Measurements from ENCODE around the gene MAP7.
"Not testable (repeated sequence)": the region's sequence is repeated elsewhere in the genome, so short reads cannot be mapped to it uniquely, and the experiment has no call there.

Gene MAP7

GRCh38 chr6:136403110-136403980 lies 146.9 kb downstream of the MAP7 start:
- H3K4me3 ChIP-seq (ENCODE audit: low read length) = no peak overlapping the region
- H3K27me3 ChIP-seq (replicated peaks; ENCODE audit: insufficient read depth, low read length) = no peaks in the 10 kb centered on the region
- no peaks in the 10 kb centered on the region for H3F3A ChIP-seq (ENCODE audit: insufficient read depth, low read length)
- no peaks in the 10 kb centered on the region for H3K9me2 ChIP-seq (replicated peaks; ENCODE audit: insufficient read depth, low read length)
- H3K36me3 ChIP-seq (replicated peaks; ENCODE audit: insufficient read depth, low read length) = no peaks in the 10 kb centered on the region
- peaks cover 5% of the 10 kb centered on the region; the same call in 1 of the 2 replicates for H3K4me1 ChIP-seq (ENCODE audit: low read length)
- H2AFZ ChIP-seq (ENCODE audit: low read length) = no peak overlapping the region
- TF ChIP-seq EZH2 (optimal IDR thresholded peaks at IDR 0.05; ENCODE audit: low read depth, low read length) = no peak
- no peak overlapping the region for H3K27ac ChIP-seq (ENCODE audit: low read length)
- H3K79me2 ChIP-seq (ENCODE audit: low read length) = no peaks in the 10 kb centered on the region
- no peak overlapping the region for H3K4me2 ChIP-seq (ENCODE audit: low read depth, low read length)
- DNase-seq = no peak
- no peaks in the 10 kb centered on the region for H3K9me3 ChIP-seq (replicated peaks; ENCODE audit: insufficient read depth, low read length)
- H4K20me1 ChIP-seq (ENCODE audit: insufficient read depth, low read length) = no peaks in the 10 kb centered on the region
- H3K9ac ChIP-seq (ENCODE audit: low read length) = no peak overlapping the region

- Histone ChIP-seq H3K4me1 (ENCODE audit: low read length) (no peaks in the 10 kb centered on the region), H3K9me2 (replicated peaks; ENCODE audit: insufficient read depth, low read length) (no peaks in the 10 kb centered on the region), H2AFZ (ENCODE audit: low read length) (no peak overlapping the region), H3K27me3 (replicated peaks; ENCODE audit: insufficient read depth, low read length) (no peaks in the 10 kb centered on the region), H3K36me3 (replicated peaks; ENCODE audit: insufficient read depth, low read length) (no peaks in the 10 kb centered on the region), H3K4me3 (ENCODE audit: low read length) (no peak overlapping the region), H3K27ac (ENCODE audit: low read length) (no peak overlapping the region), H3K79me2 (ENCODE audit: low read length) (no peaks in the 10 kb centered on the region), H3K9me3 (replicated peaks; ENCODE audit: insufficient read depth, low read length) (no peaks in the 10 kb centered on the region), H3F3A (ENCODE audit: insufficient read depth, low read length) (no peaks in the 10 kb centered on the region), H3K9ac (ENCODE audit: low read length) (no peak overlapping the region), H4K20me1 (ENCODE audit: insufficient read depth, low read length) (no peaks in the 10 kb centered on the region), H3K4me2 (ENCODE audit: low read depth, low read length) (no peak overlapping the region)
- TF ChIP-seq EZH2phosphoT487 (IDR thresholded peaks at IDR 0.05; ENCODE audit: low read length) (no peak), EZH2 (optimal IDR thresholded peaks at IDR 0.05; ENCODE audit: low read depth, low read length) (no peak), CTCF (IDR thresholded peaks at IDR 0.05; ENCODE audit: low read length) (no peak)
- DNase-seq = no peak
Observed at GRCh38 chr6:136401749-136402148, 148.5 kb downstream of the MAP7 start.

- not testable (repeated sequence) for H3K27me3 ChIP-seq (replicated peaks; ENCODE audit: insufficient read depth, low read length); H4K20me1 ChIP-seq (ENCODE audit: insufficient read depth, low read length); H3K79me2 ChIP-seq (ENCODE audit: low read length); H3K4me2 ChIP-seq (ENCODE audit: low read depth, low read length); H3F3A ChIP-seq (ENCODE audit: insufficient read depth, low read length); H3K27ac ChIP-seq (ENCODE audit: low read length); H3K9me2 ChIP-seq (replicated peaks; ENCODE audit: insufficient read depth, low read length); DNase-seq; H2AFZ ChIP-seq (ENCODE audit: low read length); H3K9ac ChIP-seq (ENCODE audit: low read length); H3K4me3 ChIP-seq (ENCODE audit: low read length); H3K4me1 ChIP-seq (ENCODE audit: low read length); H3K9me3 ChIP-seq (replicated peaks; ENCODE audit: insufficient read depth, low read length); H3K36me3 ChIP-seq (replicated peaks; ENCODE audit: insufficient read depth, low read length)
Observed at GRCh38 chr6:136401236-136401635, 149.0 kb downstream of the MAP7 start.

GRCh38 chr6:136398453-136398852 lies 151.8 kb downstream of the MAP7 start:
- no peak overlapping the region for H3K9ac ChIP-seq (ENCODE audit: low read length)
- no peak for DNase-seq
- H3K9me3 ChIP-seq (replicated peaks; ENCODE audit: insufficient read depth, low read length) = no peaks in the 10 kb centered on the region
- no peaks in the 10 kb centered on the region for H3K27me3 ChIP-seq (replicated peaks; ENCODE audit: insufficient read depth, low read length)
- H3K79me2 ChIP-seq (ENCODE audit: low read length) = no peaks in the 10 kb centered on the region
- no peak overlapping the region for H3K4me3 ChIP-seq (ENCODE audit: low read length)
- H3K4me1 ChIP-seq (ENCODE audit: low read length) = no peaks in the 10 kb centered on the region
- no peak overlapping the region for H3K27ac ChIP-seq (ENCODE audit: low read length)
- TF ChIP-seq EZH2phosphoT487 (IDR thresholded peaks at IDR 0.05; ENCODE audit: low read length) (no peak), CTCF (IDR thresholded peaks at IDR 0.05; ENCODE audit: low read length) (no peak), EZH2 (optimal IDR thresholded peaks at IDR 0.05; ENCODE audit: low read depth, low read length) (no peak)
- no peak overlapping the region for H3K4me2 ChIP-seq (ENCODE audit: low read depth, low read length)
- no peak overlapping the region for H2AFZ ChIP-seq (ENCODE audit: low read length)
- no peaks in the 10 kb centered on the region for H3K36me3 ChIP-seq (replicated peaks; ENCODE audit: insufficient read depth, low read length)
- H3K9me2 ChIP-seq (replicated peaks; ENCODE audit: insufficient read depth, low read length) = no peaks in the 10 kb centered on the region
- H4K20me1 ChIP-seq (ENCODE audit: insufficient read depth, low read length) = no peaks in the 10 kb centered on the region
- no peaks in the 10 kb centered on the region for H3F3A ChIP-seq (ENCODE audit: insufficient read depth, low read length)

Measured in MM.1S (cell line).